Kasumi-1 (cell line): ENCODE data around the gene KDM4B.

Source experiments
- DNase-seq, 2 experiments: peaks; one replicate each; lab custom pipeline; 2025; lab: John Stamatoyannopoulos, UW

KDM4B gene

DNA sequence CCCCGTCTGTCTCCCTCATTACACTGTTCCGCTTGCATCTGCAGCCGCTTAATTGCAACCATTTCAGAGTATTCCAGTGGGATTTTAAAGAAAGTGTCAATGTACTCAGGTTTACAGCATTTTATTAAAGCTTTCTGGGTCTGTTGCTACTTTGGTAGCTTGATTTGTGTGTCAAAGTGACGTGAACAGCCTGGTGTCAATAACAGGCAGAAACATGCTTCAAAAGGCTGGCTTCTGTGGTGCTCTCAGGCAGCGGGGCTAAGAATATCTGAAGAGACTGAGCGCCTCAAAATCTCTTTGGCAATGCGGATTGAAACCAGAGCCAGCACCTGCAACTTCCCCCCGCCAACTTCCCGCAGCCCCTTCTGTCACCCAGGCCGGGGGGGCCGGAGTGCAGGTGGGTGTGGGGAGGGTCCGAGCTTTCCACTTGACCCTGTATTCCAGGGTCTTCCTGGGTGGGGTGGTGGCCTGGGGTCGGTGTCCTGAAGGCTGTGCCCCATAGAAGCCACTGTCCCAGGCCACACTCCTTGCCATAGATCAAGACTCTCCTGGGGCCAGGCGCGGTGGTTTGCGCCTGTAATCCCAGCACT is 81.2 kb downstream of the KDM4B start:
- DNase-seq = no peak

- no peak for DNase-seq
These were observed 82.0 kb downstream of the KDM4B start for GRCh38 chr19:5050905-5051304.

DNA sequence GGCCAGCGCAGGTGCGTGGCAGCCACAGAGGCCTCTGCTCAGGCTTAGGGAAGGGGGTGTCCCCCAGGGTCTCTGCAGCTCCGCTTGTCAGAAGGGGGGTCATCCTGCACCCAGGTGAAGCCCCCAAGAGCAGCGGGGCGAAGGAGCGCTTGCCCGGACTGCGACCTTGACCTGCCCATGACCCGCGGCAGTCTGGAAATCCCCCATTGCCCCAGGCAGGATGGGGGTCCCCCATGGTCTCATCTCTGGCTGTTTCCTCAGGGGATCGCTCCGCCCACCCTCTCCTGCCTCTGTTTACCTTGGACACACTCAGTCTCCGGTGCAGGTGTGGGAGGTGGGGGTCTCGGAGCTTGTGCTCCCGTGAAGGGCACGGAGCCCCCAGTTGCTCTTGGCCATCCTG is 82.7 kb downstream of the KDM4B start:
- no peak for DNase-seq

GRCh38 chr19:5052515-5052914 is 83.6 kb downstream of the KDM4B start:
- DNase-seq = no peak

DNA sequence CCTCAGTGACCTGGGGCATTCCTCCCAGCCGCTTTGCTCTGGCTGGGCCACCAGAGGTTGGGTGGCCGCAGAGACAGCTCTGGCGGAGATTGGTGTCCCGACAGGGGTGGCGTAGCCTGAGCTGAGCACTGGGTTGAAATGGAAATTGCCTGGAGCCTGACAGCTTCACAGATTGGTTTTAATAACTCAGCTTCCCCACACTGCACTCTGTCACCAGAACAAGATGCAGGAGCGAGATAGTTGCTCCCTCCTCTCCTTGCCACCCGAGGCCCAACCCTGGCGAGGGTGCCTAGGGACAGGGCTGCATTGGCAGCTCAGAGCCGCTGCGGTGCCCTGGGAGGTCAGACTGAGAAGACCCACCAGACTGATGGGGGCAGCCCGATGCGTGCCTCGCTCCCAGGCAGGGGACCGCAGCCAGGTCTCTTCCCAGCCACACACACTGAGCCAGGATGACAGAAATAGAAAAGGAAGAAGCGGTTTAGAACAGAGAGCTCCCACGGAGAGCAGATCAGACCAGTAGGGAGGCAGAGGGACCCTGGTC is 84.1 kb downstream of the KDM4B start:
- no peak for DNase-seq

- no peak for DNase-seq
These were observed 84.7 kb downstream of the KDM4B start for GRCh38 chr19:5053661-5054060.

GRCh38 chr19:5054551-5055456 is 85.9 kb downstream of the KDM4B start:
- no peak for DNase-seq

DNA sequence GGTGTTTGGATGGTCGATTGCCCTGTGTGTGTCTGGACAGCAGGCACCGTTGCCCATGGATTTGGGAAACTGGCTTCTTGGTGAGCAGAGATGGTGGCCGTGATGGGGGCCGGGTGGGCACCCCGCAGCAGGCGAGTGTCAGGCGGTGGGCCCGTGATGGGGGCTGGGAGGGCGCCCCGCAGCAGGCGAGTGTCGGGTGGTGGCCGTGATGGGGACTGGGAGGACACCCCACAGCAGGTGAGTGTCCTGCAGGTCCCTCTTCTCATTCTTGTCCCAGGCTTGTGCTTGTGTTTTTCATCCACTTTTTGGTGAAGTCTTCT is 86.5 kb downstream of the KDM4B start:
- DNase-seq = no peak

DNA sequence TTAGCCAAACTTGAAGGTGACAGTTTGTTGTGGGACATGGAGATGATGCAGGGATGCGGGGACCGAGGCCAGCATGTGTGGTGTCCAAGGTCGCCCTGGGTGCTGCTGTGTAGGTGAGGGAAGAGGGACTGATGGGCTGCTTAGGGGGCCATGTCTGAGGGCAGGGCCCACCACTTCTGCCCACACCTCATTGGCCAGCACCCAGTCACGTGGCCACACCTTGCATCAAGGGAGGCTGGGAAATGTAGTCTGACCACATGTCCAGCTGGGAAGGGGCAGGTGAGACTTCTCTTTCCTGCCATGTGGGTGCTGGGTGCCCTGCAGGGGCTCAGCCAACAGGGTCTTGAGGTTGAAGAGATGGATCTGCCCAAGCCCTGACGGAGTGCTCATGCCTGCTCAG is 88.9 kb downstream of the KDM4B start:
- DNase-seq = no peak

- DNase-seq = no peak
These were observed 89.8 kb downstream of the KDM4B start for GRCh38 chr19:5058521-5059212.

- no peak for DNase-seq
These were observed 90.3 kb downstream of the KDM4B start for GRCh38 chr19:5059213-5059574.

- DNase-seq = no peak
These were observed 90.9 kb downstream of the KDM4B start for GRCh38 chr19:5059793-5060192.

GRCh38 chr19:5062195-5062594 is 93.3 kb downstream of the KDM4B start:
- DNase-seq = no peak

GRCh38 chr19:5062799-5063198 is 93.9 kb downstream of the KDM4B start:
- DNase-seq = no peak

- no peak for DNase-seq
These were observed 95.1 kb downstream of the KDM4B start for GRCh38 chr19:5063873-5064645.

GRCh38 chr19:5064896-5065295 is 96.0 kb downstream of the KDM4B start:
- DNase-seq = no peak

GRCh38 chr19:5065663-5066093 is 96.8 kb downstream of the KDM4B start:
- DNase-seq = no peak

GRCh38 chr19:5066768-5067167 is 97.9 kb downstream of the KDM4B start:
- DNase-seq = no peak

GRCh38 chr19:5067678-5068077 is 98.8 kb downstream of the KDM4B start:
- no peak for DNase-seq

- DNase-seq = no peak
These were observed 99.5 kb downstream of the KDM4B start for GRCh38 chr19:5068233-5069072.

- no peak for DNase-seq
These were observed 101.4 kb downstream of the KDM4B start for GRCh38 chr19:5070331-5070730.
